GM18498 (cell line): Measurements from ENCODE around the gene ZNF30.
"Not testable (repeated sequence)": the region's sequence is repeated elsewhere in the genome, so short reads cannot be mapped to it uniquely, and the experiment has no call there.

Experiments
- ATAC-seq: cut with Tn5 transposase; IDR thresholded peaks from one replicate; pipeline ENCODE4 v1.9.1; 2021; ENCODE audit warnings: mild to moderate bottlenecking, moderate library complexity; ENCODE audit not compliant: unreplicated experiment

ZNF30 gene

DNA sequence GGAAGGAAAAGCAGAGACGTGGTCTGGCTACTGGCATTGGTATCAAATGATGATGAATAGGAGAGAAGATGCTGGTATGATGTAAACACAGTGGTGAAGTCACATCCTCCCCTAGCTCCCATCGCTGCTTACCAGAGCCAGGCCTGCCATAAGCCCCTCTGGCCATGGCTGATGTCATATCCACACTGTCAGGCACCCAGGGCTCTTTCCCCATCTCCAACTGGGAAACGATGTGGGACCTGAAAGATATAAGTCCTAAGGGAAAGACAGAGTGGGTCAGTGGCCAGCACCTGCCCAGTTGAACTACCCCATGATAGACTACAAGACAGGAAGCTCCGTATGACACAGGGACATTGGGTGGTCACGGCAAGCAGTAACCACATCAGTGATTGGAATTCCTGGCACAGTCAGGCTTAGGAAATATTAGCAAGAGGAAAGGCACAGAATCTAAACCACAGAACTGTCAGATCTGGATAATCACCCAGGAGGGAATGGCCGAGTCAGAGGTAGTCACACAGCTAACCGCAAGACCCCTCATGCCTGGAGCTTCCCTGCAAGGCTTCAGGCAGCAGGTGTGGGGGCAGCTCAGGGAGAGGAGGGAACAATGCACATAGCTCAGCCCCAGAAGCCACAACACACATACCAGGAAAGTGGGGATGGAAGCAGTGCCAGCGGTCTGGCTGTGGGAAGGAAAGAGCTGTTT is 33.6 kb downstream of the ZNF30 start:
- ATAC-seq = no peak

DNA sequence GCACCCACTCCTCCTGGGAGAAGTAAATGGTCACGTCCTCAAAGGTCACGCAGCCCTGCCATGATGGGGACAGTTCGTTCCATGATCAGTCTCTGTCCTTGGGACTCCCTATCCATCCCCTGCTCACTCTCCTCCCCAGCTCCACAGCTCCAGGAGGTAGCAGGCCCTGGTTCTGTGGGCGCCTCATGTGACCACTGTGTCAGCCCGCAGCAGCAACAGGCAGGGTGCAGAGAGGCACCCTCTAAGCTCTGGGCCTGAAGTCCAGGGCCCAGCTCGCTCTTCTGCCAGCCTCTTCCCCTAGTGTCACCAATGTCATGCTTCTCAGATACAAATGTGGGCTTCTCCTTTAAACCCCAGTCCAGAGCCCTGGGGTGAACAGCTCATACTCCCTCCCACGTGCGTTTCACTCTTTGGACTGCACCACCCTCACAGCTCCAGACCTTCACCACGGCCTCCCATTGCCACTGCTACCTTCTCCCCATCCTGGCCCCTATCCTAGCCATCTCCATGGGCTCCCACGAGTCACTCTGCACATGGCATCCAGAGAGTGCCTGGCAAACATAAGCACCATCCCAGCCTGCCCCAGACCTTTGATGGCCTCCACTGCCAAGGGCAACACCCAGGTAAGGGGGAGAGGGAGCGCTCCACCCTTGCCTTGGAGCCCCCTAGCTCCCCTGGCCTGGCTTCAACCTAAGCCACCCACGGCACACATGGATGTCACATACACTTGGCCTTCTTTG is 34.4 kb downstream of the ZNF30 start:
- no peak for ATAC-seq

DNA sequence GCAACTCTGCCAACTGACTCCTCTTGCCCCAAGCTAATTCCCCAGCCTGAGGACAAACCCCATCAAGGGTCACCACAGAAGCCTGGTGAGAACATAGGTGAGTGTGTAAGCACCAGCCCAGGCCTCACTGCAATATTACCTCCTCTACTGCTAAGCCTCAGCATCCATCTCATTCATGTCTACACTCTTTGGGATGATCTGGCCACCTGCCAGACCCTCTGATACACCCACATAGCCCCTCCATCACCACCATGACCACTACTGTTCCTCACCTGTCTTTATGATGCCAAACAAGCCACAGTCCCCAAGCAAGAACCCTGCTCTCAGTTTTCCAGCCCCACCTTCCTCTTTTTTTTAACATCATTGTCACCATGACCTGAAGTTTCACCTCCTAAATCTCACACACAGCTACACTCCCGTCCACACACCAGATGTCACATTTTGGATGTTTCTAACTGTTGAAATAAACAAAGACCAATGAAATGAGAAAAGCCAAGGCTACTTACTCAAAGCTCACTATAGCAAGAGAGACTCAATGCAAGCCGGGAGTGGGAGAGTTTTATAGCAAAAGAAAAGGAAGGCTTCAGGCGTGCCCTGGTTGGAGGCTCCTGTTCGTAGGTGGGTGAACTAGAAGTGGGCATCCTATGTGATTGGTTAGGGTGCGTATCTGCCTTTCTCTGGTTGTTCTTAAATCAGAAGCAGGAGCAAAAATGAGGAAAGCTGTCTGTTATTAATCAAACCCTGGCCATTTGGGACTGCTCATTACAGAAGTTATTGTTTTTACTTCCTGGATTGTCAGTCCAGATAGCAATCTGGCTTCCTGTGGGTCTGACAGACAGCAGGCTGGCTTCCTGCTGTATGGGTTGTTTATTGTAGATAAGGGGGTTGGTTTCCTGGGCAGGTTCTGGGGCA is 35.3 kb downstream of the ZNF30 start:
- no peak for ATAC-seq

DNA sequence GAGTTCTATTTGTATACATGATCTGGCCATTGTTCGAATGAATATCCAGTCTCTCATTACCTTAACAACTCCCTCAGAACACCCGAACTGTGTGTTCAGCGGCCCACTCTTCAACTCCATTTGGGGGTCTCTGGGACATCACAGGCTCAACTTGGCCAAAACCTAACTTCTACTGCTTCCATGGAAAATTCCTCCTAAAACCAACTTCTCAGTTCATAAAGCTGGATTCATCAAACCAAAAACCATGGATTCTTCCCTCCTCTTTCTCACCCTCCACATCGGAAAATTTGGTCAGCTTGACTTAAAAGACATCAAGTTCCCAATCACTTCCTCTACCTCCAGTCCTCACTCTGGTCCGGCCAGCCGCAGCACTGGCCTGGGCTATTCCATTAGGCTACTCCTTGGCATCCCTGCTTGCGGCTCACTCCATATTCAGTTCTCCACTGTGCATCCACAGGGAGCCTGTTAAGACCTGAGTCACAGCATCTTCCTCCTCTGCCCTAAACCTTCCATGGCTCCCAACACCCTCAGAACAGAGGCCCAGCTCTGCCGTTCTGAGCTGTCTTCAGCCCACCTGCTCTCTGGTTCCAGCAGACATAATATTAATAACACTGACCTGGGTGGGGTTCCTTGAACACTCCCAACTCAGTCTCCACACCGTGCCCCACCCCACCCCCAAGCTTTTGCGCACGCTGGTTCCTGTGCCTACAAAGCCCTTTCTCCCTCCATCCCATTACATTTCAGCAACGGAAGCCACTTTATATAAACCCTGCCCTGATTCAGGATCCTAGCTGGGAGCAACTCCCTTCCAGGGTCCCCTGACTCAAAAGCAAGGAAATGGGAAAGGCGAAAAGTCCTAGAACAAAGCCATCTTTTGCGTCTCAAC is 36.2 kb downstream of the ZNF30 start:
- ATAC-seq = no peak

DNA sequence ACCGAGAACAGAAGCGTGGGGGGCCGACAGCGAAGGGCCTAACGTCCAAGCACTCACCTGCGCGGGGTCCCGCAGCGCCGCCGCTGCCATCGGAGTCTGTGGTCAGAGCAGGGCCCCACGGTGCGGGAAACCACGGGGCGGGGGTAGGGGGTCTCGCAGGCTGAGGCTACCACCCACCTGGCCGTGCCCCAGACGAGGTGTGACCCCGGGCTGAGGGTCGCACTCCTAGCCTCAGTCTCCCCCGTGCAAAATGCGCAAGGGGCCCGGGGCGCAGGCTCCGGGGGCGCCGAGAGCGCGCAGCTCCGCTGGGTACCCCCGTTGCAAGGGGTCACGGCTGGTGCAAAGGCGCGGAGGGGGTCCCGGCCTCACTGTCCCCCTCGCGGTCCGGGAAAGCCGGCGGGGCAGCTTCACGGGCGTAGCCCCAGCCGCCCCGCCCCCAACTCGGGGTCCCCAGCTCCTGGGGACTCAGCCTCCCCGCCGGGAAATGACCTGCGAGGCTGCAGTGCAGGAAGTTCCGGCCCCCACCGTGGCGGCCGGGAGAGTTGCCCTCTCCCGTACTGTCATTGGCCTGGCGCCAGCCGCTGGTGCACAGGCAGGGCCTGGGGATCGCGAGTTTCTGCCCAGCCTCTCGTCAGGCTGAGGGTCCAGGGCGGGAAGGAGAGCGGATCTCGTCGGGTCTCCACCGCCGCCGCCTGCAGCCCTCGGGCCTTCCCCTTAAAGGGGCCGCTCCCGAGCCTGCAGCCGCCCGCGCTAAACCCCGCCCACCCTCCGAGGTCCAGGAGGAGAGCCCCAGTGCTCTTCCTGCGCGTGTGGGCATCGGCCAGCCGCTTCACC is 37.1 kb downstream of the ZNF30 start, which contains the start of gene ZNF792:
TSS of gene ZNF792 (minus strand) at position 657 of the 834 bp plus-strand sequence. CDS start at position 90, 567 bp downstream.
- ATAC-seq = peak; percentile 71

DNA sequence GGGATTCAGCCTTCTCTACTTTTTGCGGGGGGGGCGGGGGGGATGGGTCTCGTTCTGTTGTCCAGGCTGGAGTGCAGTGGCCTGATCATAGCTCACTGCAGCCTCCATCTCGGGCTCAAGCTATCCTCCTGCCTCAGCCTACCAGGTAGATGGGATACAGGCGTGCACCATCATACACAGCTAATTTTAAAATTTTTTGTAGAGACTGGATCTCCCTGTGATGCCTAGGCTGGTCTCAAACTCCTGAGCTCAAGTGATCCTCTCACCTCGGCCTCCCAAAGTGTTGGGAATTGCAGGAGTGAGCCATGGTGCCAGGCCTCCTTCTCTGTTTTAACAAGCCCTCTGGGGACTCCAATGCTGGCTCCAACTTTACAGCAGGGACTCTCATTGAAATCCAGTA is 37.9 kb downstream of the ZNF30 start:
- ATAC-seq = no peak

DNA sequence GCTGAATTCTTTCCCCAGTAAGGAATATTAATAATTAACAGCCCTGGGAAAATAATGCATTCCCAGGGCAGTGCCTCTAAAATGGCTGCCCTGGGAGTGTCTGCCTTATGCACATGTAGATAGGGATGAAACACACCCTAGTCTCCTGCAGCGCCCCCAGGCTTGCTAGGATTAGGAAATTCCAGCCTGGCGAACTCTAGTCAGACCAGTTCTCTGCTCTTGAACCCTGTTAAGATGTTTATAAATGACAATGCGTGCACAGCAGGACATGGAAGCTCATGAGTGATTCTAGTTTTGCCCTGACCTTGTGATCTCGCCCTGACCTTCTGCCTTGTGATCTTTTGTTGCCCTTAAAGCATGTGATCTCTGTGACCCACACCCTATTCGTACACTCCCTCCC is 38.8 kb downstream of the ZNF30 start:
- ATAC-seq = not testable (repeated sequence)

DNA sequence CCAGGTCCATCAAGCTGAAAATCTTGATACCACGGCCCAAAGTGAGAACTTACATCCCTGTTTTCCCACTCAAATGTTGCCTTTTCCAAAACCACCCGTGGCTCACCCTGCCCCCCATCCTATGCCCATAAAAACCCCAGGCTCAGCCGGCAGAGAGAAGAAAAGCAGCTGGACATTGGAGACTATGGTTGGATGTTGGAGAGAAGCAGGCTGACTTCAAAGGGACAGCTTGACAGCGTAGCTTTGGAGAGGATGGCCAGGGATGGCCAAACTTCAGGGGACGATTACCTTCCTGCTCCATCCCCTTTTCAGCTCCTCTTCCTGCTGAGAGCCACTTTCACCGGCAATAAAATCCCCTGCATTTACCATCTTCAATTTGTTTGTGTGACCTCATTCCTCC is 40.8 kb downstream of the ZNF30 start:
- ATAC-seq = no peak

DNA sequence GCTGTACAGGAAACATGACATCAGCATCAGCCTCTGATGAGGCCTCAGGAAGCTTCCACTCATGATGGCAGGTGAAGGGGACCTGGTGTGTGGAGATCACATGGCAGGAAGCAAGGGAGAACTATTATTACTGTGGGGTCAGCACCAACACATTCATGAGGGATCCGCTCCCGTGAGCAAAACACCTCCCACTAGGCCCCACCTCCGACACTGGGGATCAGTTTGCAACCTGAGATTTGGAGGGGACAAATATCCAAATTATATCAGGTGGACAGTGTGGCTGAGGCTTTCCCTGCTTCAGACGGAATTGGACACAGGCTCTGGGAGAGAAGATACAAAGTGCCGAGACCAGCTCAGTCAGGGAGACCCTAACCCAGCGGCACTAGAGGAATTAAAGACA is 43.0 kb downstream of the ZNF30 start:
- ATAC-seq = no peak

DNA sequence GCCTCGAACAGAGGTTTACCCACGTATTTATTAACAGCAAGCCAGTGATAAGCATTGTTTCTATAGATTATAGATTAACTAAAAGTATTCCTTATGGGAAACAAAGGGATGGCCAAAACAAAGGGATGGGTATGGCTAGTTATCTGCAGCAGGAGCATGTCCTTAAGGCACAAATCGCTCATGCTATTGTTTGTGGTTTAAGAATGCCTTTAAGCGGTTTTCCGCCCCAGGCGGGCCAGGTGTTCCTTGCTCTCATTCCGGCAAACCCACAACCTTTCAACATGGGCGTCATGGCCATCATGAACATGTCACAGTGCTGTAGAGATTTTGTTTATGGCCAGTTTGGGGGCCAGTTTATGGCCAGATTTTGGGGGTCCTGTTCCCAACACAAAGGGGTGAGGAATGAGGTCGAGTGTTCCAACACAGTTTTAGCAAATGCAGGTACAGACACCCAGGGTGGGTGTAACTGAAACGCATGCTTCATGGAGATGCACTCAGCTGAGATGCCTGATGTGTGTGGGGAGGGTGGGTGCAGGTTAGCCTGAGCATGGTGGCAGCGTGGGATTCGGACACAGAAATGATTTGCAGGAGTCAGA is 43.6 kb downstream of the ZNF30 start:
- not testable (repeated sequence) for ATAC-seq

DNA sequence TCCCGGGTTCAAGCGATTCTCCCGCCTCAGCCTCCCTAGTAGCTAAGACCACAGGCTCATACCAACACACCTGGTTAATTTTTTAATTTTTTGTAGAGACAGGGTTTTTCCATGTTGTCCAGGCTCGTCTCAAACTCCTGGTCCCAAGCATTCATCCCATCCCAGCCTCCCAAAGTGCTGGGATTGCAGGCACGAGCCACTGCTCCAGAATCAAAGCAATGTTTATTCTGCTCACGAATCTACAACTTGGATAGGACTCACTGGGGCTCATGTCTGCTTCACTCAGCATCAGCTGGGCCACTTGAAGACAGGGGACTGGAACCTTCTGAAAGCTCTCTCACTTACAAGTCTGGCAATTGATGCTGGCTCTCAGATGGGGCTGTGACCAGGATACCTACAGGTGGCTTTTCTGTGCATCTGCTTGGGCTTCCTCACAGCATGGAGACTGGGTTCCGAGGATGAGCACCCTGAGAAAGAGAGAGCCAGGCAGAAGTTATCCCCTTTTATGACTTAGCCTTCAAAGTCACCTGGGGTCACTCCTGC is 45.5 kb downstream of the ZNF30 start:
- no peak for ATAC-seq

DNA sequence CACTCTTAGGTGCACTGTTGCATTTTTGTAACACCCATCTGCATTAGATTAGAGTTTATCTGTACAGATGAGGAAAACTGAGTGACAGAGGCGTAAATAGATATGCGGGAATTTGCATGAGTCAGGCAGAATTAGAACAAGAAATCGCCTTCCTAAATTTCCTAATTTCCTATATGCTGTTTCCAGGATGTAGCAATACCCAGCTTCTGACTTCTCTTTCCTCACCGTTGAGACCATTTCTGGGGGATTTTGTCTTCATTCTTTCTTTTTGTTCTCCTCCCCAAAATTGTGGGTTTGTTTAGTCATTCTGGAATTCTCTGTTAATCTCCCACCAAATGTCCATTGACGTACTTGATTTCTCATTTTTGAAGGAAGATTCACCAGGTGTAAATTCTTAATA is 47.9 kb downstream of the ZNF30 start:
- no peak for ATAC-seq

DNA sequence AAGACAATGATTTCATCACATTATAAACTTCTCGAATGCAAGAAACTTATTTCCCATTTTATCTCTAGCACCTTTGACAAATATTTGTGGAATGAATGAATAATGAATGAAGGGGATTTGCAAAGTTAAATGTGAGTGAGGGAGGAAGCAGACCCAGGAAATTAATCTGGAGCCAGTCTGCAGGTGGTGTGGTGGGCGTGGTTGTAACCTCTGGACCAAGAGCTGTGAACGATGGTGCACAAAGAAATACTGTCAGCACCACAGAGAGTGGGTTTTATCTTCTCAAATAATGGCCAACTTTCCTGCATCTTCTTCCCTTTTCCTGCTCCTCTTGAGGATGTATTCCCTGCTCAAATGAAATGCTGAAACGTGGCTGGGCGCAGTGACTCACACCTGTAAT is 48.4 kb downstream of the ZNF30 start:
- no peak for ATAC-seq

DNA sequence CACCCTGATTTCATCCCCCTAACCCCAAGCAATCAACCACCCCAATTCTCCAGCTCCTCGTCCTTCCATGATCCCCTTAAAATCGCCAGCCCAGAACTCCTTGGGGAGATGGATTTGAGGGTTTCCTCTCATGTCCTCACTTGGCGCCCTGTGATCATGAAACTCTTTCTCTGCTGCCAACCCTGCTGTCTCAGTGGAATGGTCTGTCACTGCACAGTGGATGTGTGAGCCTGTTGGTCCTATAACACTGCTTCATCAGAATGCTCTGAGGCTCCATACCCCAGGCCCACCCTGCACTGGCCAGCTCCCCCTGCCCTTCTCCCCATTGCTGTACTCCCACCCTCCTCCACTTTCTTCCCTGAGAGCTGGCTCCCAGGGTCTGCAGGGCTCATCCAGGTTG is 49.9 kb downstream of the ZNF30 start:
- no peak for ATAC-seq

DNA sequence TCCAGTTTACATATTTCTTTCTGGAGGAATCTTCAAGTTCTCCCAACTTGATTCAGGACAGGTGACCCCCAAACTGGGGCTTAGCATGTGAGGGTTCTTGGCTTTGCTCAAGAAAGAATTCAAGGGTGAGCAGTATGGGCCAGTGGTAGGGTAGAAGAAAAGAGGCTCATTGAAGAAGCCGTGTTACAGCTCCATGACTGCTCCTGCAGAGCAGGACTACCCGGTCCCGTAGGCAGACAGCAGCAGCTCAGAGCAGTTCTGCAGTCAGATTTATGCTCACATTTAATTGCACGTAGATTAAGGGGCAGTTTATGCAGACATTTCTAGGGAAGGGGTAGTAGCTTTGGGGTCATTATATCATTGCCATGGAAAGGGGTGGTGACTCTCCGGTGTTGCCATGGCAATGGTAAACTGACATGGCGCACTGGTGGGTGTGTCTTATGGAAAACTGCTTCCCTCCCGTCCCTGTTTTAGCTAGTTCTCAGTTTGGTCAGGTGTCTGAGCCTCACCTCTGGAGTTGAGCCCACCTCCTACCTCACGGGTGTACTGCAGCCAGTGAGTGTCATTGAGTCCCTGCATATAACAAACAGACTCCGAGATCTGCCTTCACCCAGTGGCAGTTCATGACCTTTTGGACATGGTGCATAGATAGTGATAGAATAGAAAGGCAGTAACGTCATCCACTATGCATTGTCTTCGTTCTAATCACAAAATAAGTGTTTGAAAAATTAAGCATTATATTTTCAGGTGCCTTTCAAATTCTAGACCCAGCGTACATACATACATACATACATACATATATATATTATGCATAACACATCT is 53.3 kb downstream of the ZNF30 start:
- no peak for ATAC-seq

DNA sequence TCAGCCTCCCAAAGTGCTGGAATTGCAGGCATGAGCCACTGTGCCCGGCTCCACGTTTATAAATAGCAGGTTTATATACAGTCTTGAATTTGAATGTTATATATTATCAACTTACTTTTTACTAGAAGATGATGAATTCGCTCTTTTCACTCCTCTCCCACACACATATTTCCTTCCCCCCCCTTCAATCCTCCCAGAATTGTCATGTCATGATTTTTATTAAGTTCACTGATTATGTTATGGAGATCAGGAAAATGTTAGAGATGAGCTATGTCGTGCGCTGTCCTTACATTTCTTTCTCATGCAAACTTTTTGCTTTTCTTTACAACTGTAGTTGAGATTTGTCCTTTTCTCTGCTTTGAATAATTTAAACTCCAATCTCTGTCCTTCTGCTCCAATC is 55.6 kb downstream of the ZNF30 start:
- ATAC-seq = no peak

DNA sequence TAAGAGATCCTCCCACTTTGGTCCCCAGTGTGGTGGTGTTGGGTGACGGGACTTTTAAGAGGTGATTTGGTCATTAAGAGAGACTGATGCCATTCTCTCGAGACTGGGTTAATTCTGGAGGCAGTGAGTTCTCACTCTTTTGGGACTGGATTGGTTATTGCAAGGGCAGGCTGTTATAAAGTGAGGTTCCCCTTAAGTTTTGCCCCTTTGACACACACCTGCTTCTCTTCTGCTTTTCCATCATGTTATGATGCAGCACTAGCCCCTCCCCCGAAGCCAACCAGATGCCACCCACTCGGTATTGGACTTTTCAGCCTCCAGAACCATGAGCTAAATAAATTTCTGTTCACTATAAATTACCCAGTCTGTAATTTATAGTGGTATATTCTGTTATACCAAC is 57.1 kb downstream of the ZNF30 start:
- no peak for ATAC-seq

DNA sequence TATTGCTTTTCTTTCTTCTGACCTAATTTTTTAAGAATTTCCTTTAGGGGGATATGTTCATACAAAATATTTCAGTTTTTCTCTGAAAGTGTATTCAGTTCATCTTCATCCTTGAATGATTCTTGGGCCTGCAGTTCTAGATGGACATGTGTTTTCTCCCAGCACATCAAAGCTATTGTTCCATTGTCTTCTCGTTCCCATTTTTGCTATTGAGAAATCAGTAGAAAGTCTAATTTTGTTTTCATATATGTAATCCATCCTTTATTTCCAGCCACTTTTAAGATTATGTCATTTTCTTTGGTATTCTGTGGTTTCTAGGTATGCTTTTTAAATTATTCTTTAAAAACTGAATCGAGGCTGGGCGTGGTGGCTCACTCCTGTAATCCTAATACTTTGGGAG is 57.6 kb downstream of the ZNF30 start:
- no peak for ATAC-seq
